ENCODE results near the gene CLP1. TPM values are rescaled to one million over a fixed set of nuclear protein-coding genes. Genes with fewer than 3 reads are reported as not detected.

Gene CLP1
- total RNA-seq, 1 experiment from 2014 or later, result 26.8 TPM

GRCh38 chr11:57635246-57635645 is 22.3 kb upstream of the CLP1 start:
- intact Hi-C loops (cut with micrococcal nuclease; ENCODE audit: unreplicated experiment), result no loop called here
- no peak overlapping the region for H3K27ac ChIP-seq (ENCODE audit: low read depth, low read length, poor library complexity, severe bottlenecking)
- ChIA-PET CTCF (no interaction called here), POLR2A (ENCODE audit: low non-redundant PET) (no interaction called here)
- no peak for DNase-seq (ENCODE audit: low spot score)
- H3K4me1 ChIP-seq (ENCODE audit: insufficient read depth, low read length, poor library complexity, severe bottlenecking), result peaks cover 17% of the 10 kb centered on the region
- TF ChIP-seq EZH2 (IDR thresholded peaks at IDR 0.05; ENCODE audit: borderline replicate concordance, low read depth, low read length, poor library complexity, severe bottlenecking), result no peak
- no peak for TF ChIP-seq CTCF (conservative IDR thresholded peaks at IDR 0.05; ENCODE audit: low read depth, low read length)
- H3K27me3 ChIP-seq (replicated peaks; ENCODE audit: insufficient read depth, low read depth, low read length, poor library complexity), result peaks cover 15% of the 10 kb centered on the region
- no peak overlapping the region for H3K4me3 ChIP-seq (ENCODE audit: low read depth, low read length, poor library complexity, severe bottlenecking)
- no peaks in the 10 kb centered on the region for H3K9me3 ChIP-seq (ENCODE audit: low read depth, low read length, poor library complexity, severe bottlenecking)
- no peaks in the 10 kb centered on the region for H3K36me3 ChIP-seq (ENCODE audit: insufficient read depth, low read length, poor library complexity, severe bottlenecking)
- no TSS peak for BruUV-seq (replicated peaks)

GRCh38 chr11:57637626-57638004 is 19.9 kb upstream of the CLP1 start:
- intact Hi-C loops (cut with micrococcal nuclease; ENCODE audit: unreplicated experiment), result no loop called here
- H3K4me1 ChIP-seq (ENCODE audit: insufficient read depth, low read length, poor library complexity, severe bottlenecking), result peaks cover 34% of the 10 kb centered on the region
- TF ChIP-seq CTCF (conservative IDR thresholded peaks at IDR 0.05; ENCODE audit: low read depth, low read length) (no peak), EZH2 (IDR thresholded peaks at IDR 0.05; ENCODE audit: borderline replicate concordance, low read depth, low read length, poor library complexity, severe bottlenecking) (no peak)
- peak overlapping the region; percentile 97 for H3K27ac ChIP-seq (ENCODE audit: low read depth, low read length, poor library complexity, severe bottlenecking)
- peaks cover 3% of the 10 kb centered on the region for H3K27me3 ChIP-seq (replicated peaks; ENCODE audit: insufficient read depth, low read depth, low read length, poor library complexity)
- no peaks in the 10 kb centered on the region for H3K9me3 ChIP-seq (ENCODE audit: low read depth, low read length, poor library complexity, severe bottlenecking)
- peak overlapping the region; percentile 72 for H3K4me3 ChIP-seq (ENCODE audit: low read depth, low read length, poor library complexity, severe bottlenecking)
- H3K36me3 ChIP-seq (ENCODE audit: insufficient read depth, low read length, poor library complexity, severe bottlenecking), result peaks cover 9% of the 10 kb centered on the region
- BruUV-seq (replicated peaks), result TSS peak; percentile 86
- ChIA-PET CTCF (interaction anchor here (1.1 kb wide), 1 partner anchor 179 kb away, joined by 3 read pairs; no protein-coding TSS in a partner anchor), POLR2A (ENCODE audit: low non-redundant PET) (no interaction called here)
- no peak for DNase-seq (ENCODE audit: low spot score)

GRCh38 chr11:57638005-57638781 is 19.4 kb upstream of the CLP1 start:
- peak overlapping the region; percentile 72 for H3K4me3 ChIP-seq (ENCODE audit: low read depth, low read length, poor library complexity, severe bottlenecking)
- TF ChIP-seq EZH2 (IDR thresholded peaks at IDR 0.05; ENCODE audit: borderline replicate concordance, low read depth, low read length, poor library complexity, severe bottlenecking) (no peak), CTCF (conservative IDR thresholded peaks at IDR 0.05; ENCODE audit: low read depth, low read length) (no peak)
- intact Hi-C loops (cut with micrococcal nuclease; ENCODE audit: unreplicated experiment), result no loop called here
- ChIA-PET CTCF (no interaction called here), POLR2A (ENCODE audit: low non-redundant PET) (no interaction called here)
- H3K27me3 ChIP-seq (replicated peaks; ENCODE audit: insufficient read depth, low read depth, low read length, poor library complexity), result peaks cover 3% of the 10 kb centered on the region
- H3K9me3 ChIP-seq (ENCODE audit: low read depth, low read length, poor library complexity, severe bottlenecking), result no peaks in the 10 kb centered on the region
- no TSS peak for BruUV-seq (replicated peaks)
- DNase-seq (ENCODE audit: low spot score), result peak; percentile 96
- peaks cover 9% of the 10 kb centered on the region for H3K36me3 ChIP-seq (ENCODE audit: insufficient read depth, low read length, poor library complexity, severe bottlenecking)
- H3K27ac ChIP-seq (ENCODE audit: low read depth, low read length, poor library complexity, severe bottlenecking), result peak overlapping the region; percentile 97
- peaks cover 34% of the 10 kb centered on the region for H3K4me1 ChIP-seq (ENCODE audit: insufficient read depth, low read length, poor library complexity, severe bottlenecking)

Measured in A673 (cell line).